Bone marrow (tissue), 2 donors: ENCODE results near the gene ABLIM2.
"Not testable (repeated sequence)": the region's sequence is repeated elsewhere in the genome, so short reads cannot be mapped to it uniquely, and the experiment has no call there.

ENCODE experiments used
- DNase-seq, 2 donors: peaks; one replicate each; lab custom pipeline; 2025; lab: John Stamatoyannopoulos, UW

ABLIM2 gene

DNA sequence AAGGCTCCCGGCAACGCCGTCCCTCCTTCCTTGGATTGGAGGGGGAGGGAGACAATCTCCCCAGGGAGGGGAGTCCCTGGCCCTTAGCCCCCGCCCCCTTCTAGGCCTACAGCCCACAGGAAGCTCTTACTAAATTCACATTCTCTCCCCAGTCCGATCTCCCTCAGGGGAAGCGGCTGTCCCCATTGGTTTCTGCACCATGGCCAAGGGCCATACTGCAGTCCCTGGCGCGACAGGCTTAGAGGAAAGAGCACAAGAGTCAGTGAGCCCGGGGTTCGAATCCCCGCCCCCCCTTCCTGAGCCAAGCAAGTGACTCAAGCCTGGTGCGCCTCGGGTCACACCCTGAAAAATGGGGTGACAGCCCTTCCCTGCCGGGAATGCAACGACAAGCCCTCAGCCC lies 1.1 kb downstream of the ABLIM2 start:
- no peak for DNase-seq

DNA sequence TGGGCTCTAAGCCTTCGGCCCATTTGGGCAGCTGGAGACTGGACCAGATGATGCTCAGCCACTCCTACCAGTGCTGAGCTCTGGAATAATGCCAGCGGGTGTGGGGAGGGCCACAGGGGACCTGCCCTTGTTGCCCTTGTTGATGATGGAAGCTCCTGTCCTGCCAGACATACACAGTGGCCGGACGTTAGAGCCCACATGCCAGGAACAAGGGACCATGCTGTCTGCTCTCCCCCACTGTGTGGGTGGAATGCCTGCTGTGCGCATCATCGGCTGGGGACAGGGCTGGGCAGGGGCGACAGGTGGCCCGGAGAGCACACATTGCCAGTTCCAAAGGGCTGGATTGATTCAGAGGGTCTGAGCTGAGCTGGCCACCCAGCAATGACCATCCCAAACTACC lies 2.0 kb downstream of the ABLIM2 start:
- DNase-seq: no peak

DNA sequence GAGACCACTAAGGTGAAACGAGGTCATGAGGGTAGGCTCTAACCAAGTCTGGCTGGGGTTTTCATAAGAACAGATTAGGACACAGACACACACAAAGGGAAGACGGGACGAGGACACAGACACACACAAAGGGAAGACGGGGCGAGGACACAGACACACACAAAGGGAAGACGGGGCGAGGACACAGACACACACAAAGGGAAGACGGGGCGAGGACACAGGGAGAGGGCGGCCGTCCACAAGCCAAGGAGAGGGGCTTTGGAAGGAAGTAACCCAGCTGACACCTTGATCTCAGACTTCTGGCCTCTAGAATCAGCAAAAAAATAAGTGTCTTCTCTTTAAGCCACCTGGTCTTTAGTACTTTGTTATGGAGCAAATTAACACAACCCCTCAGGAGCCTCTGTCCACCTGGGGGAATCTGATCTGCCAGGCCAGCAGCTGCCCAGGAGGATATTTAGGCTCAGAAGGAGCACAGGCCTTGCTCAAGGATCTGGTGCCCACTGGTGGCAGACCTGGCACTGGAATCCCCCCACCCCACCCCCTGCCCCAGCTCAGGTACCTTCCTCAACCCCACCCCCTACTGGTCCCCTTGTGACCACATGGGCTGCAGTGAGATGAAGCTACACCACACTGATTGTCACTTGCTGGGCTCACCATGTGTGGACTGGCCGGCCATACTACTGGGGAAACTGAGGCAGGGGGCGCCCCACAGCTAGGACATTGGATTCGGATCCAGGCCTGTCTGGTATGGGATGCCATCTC lies 2.8 kb downstream of the ABLIM2 start:
- no peak for DNase-seq

DNA sequence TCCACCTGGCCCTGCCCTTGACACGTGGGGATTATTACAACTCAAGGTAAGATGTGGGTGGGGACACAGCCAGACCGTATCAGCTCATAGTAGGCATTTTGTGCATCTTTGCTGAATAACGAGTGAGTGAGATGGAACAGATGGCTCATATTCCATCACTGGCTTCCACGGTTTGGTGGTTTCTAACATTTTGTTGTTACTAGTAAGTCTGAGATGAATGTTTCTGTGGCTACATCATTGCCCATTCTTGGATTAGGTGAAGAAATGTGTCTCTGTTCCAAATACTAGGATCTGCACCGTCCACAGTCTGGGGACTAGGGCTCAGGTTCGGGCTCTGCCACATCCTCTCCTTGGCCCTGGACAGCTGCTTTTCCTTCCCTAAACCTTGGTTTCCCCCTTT lies 3.6 kb downstream of the ABLIM2 start:
- no peak for DNase-seq

DNA sequence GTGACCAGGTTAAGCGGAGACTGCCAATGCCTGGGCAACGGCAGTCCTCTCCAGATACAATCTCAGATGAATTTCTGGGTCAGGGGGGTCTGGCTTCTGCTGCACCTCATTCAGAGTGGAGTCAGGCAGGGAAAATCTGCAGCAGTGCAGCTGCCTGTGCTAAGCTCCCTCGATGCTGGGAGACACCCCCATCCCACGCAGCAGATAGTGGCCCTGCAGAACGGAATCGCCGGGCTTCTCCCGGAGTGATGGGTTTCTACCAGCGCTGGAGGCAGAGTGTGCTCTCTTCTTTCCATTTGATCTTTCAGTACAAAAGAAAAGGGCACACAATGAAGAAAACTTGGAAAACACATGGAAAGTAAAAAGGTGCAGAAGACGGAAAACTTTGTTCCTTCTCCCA lies 5.2 kb downstream of the ABLIM2 start:
- no peak for DNase-seq

DNA sequence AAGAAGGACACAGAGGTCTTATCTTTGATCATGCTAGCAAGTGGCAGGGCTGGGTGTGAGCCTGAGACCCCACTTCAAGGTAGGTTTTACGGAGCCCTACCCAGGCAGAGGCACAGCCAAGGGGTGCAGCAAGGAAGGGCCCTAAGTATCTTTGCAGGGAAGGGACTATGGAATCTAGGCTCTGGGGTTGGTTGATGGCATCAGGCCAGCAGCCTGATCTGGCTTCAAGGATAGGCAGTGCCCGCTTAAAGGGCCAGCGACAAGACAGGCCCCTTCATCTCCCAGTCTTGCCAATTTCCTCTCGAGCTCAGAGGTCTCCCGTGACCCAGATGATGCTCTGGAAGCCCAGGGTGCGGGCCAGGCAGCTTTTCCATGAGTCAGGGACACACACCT lies 5.8 kb downstream of the ABLIM2 start:
- DNase-seq: no peak

DNA sequence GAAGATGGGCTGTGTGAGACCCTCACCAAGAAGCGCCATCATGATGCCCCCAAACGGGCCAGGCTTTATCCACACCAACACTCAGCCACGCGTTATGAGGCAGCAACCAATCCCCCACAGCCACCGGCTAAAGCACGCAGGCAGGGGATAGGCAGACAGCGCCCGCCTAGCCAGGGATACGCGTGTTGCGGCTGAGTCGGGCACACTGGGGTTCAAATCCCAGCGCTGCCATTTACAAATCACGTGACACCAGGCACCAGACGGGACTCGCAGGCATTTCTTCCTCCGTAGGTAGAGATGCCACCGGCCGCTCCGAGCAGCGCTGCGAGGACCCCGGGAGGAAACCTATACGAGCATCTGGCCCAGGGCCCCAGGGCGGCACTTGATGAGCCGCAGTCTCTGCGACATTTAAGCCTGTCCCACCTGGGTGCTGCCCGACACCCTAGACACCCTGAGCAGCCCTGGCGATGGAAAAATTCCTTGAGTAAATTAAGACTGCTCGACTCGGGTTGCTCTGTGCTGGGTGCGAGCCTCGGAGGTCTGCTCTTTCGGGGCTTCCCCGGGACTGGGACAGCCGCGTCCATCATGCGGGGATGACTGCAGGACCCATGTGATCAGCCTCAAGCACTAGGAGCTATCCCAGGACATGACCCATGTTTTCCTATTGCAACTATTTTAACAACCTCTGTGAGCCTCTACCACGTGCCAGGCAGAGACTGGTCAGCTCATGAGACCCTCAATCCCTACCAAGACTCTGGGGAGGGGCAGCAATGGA lies 6.3 kb downstream of the ABLIM2 start:
- no peak for DNase-seq

DNA sequence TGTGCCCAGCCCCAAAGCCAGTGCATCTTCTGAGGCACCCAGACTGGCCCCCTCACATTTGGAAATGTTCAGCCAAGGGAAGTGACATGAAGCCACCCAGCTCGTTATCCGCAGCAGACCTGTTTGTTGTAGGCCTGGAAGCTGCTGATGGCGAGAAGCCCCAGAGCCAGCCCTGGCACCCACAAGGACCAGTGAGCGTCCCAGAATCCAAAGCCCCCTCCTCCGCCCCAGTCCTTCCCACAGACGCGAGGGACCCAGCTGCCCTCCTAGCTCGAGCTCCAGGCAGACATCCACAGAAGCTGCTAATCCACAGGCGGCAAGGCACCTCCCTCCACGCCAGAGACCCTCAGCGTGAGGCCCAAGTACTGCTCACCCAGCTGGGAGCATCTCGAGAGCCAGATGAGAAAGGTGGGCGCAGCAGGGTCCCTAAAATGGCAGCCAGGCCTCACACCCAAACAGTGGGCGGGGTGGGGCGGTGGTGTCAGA lies 7.4 kb downstream of the ABLIM2 start:
- DNase-seq: no peak

DNA sequence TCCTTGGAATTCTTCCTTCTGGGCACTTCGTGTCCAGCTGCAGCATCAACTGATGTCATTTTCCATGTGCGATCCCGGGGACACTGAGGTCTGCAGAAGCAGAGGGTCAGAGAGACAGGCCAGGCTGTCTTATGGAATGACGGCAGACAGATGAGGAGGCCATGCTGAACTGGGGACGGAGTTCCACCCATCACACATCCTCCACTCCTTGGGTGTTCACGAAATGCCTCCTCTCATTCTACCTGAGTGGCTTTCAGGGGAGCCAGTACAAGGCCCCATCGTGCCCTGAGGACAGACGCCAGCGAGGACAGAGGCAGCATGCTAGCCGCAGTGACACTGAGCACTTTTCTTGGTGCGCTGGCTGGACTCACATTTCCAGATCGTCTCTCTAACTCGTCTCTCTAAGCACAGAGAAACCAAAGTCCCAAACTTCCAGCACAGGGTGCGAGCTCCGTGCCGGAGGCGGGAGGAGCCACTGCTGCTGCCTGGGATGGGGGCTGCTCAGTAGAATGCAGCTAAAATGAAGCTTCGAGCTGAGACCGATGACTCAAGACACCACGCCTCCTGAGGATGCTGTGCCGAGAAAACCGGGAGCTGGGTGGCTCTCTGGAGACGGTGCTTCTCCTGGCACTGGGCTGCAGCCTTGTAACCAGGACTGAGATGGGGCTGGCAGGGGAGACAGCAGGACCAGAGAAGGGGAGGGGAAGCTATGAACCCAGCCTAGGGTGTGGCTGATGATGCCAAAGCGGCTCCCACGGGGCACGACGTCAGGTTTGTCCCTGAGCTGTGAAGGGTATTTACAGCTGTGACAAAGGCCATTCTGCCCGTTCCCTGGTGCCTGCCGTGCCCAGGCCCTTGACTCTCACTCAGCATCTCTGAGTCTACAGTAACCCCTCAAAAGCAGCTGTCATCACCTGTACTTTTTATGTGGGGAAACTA lies 8.2 kb downstream of the ABLIM2 start:
- no peak for DNase-seq

DNA sequence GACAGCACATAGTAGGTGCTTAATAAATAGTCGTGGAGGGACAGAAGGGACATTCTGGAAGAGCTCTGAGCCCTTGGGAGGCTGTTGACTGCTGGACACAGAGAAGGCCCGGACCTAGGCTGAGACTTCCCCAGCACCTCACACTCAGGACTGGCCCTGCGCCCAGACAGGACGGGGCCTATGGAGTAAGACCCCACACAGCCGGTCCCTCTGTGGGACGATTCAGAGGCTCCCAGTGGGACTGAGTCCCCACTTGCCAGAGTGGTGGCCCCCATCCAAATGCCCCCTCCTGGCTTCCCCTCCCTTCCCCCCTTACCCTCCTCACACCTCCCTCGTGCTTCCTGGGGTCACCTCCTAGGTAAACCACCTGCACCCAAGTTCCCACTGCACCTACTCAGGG lies 8.9 kb downstream of the ABLIM2 start:
- no peak for DNase-seq

DNA sequence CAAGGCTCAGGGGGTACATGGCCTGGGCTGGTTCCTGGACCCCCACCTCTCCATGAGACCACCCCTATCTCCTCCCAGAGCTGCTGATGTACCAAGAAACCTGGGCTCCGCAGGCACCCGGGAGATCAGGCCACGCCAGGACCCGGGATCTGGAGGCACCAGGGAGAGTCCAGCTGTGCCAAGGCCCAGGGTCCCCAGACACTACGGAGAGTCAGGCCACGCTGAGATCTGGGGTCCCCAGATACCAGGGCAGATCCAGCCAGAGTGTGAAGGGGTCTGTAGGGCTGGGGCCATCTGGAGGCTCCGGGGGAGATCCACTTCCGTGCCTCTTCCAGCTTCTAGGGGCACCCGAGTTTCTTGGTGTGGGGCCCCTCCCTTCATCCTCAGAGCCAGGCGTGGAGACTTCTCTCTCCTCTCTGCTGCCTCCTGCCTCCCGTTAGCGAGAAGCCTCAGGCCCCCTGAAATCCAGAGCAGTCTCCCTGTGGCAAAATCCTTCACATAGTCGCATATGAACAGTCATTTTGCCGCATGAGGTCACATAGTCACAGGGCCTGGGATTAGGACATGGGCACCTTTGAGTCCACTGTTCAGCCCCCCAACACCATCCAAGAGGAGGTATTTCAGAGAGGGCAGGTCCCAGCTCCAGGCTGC lies 9.7 kb downstream of the ABLIM2 start:
- no peak for DNase-seq

DNA sequence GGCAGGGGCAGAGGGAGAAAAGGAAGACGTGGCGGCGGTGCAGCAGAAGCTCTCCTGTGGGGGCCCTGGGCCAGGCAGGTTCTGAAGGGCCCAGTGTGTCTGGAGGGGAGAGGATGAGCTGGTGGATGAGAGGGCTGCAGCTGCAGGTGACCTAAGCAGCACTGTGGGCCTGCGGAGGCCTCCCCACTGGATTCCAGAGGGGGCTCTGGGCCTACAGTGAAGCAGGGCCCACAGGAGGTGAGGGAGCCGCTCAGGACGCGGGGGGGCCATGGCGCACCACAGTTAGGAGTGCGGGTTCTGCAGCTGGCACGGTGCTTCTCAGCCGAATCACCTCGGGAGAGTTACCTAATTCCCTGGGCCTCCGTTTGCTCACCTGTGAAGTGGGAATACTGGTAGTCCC lies 10.5 kb downstream of the ABLIM2 start:
- DNase-seq: no peak

DNA sequence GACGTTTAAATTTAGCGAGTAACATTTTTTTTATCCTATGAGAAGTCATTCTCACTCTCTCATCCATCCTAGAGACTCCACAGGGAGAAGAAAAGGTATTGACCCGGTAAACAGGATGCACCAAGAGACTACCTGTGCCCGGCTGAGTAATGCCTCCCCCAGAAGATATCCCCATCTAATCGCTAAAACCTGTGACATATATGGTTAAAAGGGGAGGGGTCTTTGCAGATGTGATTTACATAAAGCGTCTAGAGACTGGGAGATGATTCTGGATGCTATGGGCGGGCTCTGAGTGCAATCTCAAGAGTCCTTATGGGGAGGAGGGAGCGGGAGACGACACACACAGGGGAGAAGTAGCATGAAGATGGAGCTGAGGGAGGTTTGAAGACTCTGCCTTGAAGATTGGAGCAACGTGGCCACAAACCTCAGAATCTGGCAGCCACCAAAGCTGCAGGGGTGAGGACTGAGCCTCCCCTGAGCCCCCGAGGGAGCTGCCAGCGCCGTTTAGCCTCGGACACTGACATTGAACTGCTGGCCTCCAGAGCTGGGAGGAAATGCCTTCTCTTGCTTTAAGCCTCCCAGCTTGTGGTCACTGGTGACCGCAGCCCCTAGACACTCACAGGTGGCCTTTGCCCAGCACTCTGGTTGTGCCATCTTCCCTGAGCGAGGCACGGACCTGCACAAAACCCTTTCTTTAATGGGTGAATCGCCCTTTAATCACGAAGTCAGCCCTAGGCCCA lies 11.2 kb downstream of the ABLIM2 start:
- DNase-seq: no peak

DNA sequence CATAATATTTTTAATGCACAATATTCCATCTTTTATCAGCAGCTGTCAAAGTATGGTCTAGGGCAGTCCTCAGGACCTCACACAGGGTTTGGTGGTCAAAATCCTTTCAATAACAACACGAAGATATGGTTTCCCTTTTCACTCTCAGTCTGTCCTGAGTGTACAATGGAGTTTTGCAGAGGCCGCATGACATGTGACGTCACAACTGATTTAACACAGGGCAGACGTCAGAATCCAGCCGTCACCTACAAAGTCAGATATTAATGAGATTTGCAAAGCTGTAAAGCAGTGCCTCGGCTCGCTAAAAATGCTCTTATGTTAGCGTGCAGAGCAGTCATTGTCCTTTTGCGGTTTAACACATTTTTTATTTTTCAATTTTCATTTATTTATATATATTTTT lies 12.5 kb downstream of the ABLIM2 start:
- no peak for DNase-seq

DNA sequence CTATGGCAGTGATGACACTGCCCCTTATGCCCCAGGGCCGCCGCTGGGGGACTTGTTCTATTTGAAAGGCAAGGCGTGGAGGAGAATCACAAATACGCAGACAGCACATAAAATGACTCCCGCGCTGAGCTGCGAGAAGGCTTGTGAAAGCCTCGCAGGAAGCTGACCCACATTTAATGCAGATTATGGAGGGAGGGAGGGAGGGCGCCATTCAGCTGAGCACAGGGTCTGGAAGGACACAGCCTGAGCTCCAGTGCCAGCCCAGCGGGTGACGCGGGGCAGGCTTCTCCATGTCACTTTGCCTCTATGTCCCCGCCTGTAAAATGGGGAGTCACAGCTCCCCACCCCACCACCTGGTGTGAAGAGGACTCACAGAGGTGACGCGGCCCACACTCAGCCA lies 14.3 kb downstream of the ABLIM2 start:
- DNase-seq: no peak

DNA sequence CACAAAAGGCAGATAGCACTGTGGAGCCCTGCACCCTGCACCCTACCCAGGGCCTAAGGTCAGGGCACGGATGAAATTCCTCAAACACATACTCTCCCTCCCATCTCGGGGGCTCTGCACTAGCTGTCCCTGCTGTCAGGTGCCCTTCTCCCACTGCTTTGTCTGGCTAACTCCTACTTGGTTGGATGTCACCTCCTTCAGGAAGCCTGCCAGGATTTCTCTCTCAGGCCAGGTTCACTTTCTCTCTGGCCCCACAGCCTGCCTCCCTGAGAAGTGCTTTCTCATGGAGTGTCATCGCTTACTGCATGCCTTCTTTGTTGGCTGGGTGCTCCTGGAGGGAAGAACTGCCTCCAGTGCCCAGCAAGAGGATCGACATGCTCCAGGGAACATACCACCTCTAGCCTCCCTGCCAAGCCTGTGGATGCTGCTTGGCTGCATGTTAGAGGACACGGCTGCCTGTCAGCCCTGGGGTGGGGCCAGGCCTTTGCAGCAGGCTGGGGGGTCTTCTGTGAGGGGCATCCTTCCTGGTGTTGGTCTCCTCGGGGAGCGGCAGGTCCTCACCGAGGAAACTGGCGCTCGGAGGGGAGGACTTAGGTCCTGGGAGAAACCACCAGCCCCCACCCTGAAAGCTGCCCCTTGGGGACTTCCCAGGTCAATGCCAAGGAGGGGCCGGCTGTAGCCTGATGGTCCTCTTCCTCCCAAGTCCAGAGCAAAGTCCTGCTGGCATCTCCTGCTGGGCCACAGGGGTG lies 15.0 kb downstream of the ABLIM2 start:
- DNase-seq: no peak

DNA sequence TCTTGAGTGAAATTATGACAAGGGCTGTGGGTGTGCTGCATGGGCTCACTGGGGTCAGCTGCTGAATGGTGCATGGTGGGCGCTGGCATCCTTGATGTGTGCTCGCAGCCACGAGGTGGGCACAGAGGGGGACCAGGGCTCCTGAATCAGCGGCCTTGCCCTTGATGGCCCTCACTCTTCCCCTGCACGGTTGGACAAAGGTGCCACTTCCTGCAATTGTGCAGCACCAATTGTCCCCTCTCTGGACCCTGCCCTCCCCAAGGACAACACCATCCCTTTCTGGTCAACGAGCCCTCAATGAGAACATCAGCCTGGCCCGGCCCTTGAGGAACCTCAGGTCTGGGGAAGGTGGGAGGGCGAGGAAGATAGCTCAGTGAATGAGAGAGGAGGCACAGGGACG lies 16.1 kb downstream of the ABLIM2 start:
- DNase-seq: no peak

DNA sequence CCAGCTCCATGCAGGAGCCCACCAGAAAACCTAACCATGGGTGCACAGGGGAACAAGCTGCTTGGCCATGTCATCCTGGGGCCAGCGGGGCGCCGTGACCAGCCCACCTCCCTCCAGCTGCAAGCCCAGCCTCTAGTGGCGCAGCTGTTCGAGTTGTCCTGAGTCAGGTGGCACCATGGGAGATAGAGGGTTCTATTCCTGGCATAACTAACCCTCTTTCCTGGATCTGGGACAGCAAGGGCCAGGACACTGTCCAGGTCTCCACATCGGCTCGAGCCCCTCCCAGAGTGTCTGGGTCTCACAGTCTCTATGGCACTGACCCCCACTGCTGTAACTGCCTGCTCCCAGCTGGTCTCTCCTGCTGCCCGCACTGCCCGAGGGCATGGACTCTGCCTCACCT lies 16.7 kb downstream of the ABLIM2 start:
- DNase-seq: no peak

DNA sequence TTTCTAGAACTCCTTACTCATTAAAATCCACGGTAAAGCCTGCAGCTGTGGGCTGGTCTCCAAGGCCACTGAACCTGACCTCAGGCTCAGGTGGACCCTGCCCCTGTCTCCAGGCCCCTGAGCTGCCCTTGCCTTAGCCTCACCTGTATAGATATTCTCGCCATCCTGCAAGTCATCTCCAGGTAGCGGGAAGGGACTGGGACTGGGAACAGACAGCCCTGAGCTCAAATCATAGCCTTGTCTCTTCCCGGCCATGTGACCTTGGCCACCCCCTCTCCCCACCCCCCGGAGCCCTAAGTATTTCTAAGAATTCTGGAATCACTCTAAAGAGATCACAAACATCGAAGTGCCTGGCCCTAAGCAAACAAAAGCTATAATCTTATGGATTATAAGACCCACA lies 17.7 kb downstream of the ABLIM2 start:
- DNase-seq: no peak

DNA sequence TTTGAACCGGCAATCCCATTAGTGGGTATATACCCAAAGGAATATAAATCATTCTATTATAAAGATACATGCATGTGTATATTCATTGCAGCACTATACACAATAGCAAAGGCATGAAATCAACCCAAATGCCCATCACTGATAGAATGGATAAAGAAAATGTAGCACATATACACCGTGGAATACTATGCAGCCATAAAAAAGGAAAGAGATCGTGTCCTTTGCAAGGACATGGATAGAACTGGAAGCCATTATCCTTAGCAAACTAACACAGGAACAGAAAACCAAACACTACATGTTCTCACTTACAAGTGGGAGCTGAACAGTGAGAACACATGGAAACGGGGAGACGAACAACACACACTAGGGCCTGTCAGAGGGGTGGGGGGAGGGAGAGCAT lies 18.9 kb downstream of the ABLIM2 start:
- DNase-seq: not testable (repeated sequence)
